Measurements from ENCODE around the gene CDK3.
A peak's percentile ranks its signal among the peaks of the same experiment; 100 is the strongest.
"Not testable (repeated sequence)": the region's sequence is repeated elsewhere in the genome, so short reads cannot be mapped to it uniquely, and the experiment has no call there.

Gene CDK3

DNA sequence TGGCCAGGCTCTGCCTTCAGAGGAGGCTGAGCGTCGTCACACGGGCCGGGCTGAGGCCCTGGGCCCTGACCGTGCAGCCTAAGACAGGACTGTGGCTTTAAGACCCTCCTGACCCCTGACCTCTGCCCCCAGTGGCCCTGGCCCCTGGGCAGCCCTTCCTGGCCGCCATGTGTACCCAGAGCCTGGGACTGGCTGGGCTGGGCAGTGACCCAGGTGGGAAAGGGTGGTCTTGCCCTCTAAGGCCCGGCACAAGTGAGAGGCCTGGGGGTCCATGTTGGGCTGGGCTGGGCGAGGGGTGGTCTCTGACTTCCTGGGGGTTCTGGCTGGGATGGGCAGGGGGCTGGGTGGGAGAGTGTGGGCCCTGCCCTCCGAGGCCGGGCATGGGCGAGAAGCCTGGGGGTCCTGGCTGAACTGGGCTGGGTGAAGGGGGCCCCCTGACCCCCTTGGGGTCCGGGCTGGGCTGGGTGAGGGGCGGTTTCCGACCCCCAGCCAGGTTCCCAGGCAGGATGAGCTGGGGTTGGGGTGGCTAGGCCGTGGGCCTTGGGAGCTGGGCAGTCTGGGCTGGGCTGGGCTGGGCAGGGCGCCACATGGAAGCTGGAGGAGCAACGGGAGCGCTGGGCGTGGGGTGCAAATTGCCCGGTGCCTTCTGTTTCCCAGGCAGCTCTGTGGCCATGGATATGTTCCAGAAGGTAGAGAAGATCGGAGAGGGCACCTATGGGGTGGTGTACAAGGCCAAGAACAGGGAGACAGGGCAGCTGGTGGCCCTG lies at the start of gene CDK3:
Gene CDK3, plus strand, starts transcription at position 101 of the 767 bp plus-strand sequence. Its CDS starts 571 bp downstream, at position 672.
- no peak for DNase-seq

DNA sequence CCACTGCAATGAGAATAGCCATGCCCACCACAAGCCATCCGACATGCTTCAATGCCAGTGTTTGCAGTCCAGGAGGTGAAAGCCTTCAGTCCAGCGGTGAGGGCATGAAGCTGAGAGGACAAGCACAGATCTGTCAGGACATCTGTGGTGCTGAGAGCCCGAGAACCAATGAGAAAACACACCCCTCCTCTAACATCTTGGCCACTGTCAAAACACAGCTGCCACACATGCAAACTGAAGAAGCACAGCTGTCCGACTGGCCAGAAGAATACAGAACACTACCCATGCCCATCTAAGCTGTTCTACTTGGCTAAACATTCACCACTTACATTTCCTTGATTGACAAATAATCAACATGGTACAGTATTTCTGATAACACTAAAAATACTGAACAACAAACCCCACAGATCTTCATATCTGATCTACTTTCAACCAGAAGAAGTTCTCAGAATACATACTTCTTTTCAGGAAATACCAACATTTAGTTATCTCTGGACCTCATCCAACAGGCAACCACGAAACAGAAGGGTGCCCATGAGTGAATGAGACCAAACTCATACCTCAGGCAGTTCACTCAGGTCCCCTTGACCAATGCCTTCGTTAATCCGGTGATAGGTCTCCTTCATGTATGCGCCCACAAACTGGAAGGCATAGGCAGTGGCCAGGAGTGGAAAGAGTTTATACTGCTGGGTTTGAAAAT lies 49.6 kb upstream of the CDK3 start:
- no peak for DNase-seq

DNA sequence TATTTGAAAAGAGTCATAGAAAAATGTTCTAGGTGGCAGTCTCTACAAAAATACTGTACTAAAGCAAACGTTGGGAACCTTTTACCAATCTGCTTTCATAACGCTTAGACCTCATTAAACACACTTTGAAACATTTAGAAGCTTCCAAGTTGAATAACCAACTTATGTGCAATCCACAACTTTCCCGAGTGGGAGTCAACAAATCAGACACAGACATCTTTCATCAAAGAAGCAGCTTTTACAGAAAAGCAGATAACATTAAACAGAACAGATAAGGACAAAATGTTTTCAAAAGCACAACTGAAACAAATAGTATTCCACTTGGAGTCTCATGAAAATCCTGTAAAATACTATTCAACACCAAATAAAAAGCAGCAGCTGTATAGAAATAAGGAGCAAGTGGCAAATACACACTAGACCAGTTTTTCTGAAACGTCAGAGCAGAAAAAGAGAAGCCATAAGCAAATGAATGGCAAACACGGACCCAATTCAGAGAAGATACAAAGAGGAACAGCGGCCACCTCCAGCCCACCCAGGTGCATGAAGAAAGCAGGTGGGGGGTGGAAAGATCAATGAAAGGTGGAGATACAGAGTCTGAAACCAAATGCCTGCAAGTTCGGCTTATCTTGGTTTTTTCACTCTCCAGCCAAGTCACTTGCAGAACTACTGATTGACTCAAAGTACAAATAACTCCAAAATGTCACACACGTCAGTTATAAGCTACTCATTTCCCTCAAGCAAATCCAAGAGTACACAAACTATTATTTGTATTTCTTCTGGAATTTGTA lies 41.4 kb upstream of the CDK3 start:
- DNase-seq = no peak

DNA sequence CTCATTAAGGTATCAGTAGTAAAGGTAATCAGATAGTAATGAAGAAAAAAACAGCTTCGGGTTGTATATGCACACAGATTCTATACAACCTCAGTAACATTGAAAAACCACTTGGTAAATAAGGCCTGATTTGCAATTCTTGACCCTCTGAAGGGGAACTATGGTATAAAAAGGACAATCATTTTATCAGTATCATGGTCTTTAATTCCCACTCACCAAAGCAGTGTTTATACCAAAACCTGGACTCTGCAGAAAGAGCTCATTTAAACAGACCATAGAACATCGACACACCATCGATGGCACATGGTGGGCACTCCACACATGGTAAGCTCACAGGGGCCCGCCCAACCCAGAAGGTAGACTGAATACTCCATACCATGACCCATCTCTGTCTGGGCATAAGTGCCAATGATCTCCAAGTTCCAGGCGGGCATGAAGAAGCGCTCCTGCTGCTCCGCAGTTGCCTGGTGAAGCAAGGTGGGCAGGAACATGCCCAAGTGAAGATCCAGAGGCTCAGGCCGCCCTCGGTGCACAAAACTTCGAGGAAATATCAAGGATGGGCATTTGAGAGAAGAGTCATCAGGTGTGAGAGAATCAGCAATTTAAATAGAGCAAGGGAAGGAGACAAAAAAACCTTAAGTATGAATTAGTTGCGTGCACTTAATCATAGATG lies 40.7 kb upstream of the CDK3 start:
- no peak for DNase-seq

DNA sequence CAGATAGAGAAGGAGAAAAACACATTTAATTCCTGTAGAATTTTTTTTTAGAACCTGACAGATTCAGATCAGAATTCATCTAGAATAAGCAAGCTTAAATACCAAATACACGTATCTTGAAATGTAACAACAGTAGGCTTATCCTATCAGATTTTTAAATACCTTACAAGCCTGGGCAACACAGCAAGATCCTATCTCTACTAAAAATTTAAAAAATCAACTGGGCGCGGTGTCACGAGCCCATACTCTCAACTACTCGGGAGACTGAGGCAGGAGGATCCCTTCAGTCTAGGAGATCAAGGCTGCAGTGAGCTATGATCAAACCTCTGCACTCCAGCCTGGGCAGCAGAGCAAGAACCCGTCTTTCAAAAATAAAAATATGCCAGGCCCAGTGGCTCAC lies 35.2 kb upstream of the CDK3 start:
- DNase-seq = no peak

DNA sequence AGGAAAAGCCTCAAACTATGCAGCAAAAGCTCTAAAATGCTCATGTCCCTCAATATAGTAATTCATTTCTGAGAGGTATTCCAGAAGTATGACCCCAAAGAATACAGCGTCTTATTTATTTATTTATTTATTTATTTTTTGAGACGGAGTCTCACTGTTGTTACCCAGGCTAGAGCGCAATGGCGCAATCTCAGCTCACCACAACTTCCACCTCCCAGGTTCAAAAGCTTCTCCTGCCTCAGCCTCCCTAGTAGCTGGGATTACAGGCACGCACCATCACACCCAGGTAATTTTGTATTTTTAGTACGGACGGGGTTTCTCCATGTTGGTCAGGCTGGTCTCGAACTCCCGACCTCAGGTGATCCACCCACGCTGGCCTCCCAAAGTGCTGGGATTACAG lies 31.6 kb upstream of the CDK3 start:
- DNase-seq = not testable (repeated sequence)

DNA sequence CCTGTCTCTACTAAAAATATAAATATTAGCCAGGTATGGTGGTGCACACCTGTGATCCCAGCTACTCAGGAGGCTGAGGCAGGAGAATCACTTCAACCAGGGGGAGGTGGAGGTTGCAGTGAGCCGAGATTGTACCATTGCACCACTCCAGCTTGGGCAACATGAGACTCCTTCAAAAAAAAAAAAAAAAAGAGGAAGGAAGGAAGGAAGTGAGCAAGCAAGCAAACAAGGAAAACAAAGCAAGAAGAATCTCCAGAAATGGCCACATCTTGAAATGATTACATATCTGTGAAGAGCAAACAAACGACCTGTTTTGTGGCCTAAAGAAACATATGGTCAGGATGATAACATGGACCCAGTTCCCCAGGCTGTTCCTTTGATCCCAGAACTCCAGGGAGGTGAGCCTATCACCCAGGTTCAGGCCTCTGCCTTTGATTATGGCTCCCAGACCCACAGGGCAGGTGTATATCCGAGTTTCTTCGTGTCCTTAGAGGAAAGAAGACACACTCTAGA lies 30.6 kb upstream of the CDK3 start:
- no peak for DNase-seq

DNA sequence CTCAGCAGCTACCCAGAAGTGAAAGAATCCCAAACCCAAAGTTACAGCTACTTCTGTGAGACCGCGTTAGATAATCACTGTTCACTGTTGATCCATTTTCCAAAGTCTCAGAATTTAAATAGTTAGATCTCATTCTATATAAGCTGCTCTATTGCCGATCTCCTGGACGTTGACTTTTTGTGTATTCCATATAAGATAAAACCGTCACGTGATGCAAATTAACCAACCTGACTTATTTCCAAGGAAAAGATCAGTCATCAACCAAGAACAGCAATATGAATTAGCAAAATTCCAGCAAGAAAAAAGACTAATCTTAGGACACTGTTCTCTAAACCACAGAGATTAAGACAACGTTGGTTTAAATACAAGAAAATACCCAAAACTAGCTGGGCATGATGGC lies 30.0 kb upstream of the CDK3 start:
- DNase-seq = no peak

DNA sequence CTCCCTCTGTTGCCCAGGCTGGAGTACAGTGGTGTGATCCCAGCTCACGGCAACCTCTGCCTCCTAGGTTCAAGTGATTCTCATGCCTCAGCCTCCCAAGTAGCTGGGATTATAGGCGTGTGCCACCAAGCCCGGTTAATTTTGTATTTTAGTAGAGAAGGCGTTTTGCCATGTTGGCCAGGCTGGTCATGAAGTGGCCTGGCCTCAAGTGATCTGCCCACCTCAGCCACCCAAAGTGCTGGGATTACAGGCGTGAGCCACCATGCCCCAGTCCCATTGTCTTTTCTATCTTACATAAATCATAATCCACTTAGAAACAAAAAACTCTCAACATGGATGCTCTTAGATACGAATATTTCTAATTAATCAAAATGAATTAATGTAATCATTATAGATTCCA lies 25.5 kb upstream of the CDK3 start:
- not testable (repeated sequence) for DNase-seq

DNA sequence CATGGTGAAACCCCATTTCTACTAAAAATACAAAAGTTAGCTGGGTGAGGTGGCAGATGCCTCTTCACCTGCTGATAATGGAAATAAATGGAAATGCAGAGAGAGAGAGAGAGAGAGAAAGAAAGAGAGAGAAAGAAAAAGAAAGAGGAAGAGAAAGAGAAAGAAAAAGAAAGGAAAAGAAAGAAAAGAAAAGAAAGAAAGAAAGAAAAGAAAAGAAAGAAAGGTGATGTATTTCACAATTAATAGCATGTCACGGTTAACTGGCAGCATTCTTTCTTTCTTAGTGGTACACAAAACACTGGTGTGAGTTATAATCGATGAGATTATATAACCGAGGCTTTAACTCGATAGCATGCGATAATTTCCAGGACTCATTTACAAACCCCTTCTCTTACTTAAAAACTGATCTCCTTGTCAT lies 24.9 kb upstream of the CDK3 start:
- DNase-seq = no peak

DNA sequence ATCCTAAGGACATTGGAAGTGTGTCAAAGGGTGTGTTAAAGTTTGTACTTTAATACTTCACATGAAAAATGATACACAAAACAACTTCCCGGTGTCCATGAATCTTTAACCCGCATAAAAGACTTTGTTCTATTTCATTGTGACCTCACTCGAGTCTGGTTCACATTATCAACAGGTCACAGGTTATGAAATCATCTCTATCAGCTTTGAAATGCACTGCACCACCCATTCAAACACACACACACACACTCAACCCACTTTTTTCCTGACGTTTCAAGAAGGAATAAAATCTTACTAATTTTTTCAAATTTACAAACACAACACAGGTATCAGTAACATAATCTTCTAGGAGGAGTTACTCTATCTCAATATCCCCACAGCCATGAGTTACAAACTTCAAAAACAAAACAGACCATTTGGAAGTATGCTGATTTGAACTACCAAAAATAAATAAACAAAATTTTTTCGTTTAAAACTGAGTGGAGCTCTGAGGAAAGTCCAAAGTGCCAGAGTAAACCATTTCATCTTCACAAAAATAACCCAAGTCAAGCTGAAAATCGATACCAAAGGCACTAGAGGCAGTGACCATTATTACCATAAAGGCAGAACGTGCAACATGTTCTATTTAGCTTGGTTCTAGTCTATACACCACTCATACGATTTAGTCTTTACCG lies 24.3 kb upstream of the CDK3 start:
- DNase-seq = no peak

DNA sequence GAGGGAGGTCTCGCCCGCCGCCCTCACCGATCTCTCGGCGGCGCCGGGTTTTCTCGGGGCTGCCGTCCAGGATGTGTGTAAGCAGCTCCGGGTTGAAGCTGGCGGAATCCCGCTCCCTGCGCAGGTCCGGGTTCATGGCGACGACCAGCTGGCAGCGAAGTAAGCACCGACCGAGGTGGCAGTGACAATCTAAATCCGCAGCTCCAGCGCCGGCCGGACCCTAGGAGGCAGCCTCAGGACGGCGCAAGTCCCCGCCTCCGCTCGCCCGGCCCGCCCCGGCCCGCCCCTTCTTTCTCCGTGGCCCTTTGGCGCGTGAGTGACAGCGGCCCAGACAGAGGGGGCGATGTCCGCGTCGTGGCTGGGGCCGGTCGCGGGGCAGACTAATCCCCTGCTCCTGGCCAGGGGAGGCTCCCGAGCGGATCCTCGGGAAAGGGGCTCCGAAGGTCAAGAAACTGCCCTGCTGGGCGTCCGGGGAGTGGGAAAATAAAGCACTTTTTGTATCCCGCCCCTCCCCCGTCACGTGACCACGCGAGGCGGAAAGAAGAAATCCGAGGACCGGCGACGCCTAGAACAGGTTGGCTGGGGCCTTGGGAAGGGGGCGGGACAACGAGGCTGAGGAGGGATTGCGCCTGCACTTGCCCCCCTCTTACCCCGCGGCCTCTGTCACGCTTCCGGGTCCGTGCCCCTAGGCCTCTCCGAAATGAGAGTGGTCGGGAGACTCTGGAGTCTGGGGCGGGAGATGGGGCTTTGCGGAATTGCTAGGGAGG lies 21.5 kb upstream of the CDK3 start, which contains the start of the genes ACOX1 and TEN1:
Gene ACOX1, minus strand, starts transcription at position 229 of the 767 bp plus-strand sequence. Its CDS starts 93 bp downstream, at position 136.
Gene TEN1, plus strand, starts transcription at position 303 of the 767 bp plus-strand sequence. CDS start 6,953 bp downstream, outside the sequence.
- DNase-seq = peak; percentile 97

DNA sequence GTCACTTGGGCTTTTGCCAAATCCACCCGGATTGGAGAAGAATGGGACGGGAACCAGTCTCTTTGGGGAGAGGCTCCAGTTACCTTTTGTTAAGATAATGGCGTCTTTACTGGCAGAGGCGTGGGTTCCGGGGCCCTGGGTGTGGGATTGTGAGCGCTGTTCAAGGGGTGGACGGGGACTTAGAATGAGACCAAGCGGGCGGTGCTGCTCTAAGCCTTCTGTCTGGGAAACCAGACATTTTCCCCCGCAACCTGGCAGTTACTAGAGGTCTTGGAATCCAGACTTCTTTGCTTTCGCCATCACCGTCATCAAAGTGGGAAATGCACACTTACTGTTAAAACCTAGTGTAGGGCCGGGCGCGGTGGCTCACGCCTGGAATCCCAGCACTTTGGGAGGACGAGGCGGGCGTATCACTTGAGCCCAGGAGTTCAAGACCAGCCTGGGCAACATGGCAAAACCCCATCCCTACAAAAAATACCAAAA lies 20.9 kb upstream of the CDK3 start:
- DNase-seq = no peak

DNA sequence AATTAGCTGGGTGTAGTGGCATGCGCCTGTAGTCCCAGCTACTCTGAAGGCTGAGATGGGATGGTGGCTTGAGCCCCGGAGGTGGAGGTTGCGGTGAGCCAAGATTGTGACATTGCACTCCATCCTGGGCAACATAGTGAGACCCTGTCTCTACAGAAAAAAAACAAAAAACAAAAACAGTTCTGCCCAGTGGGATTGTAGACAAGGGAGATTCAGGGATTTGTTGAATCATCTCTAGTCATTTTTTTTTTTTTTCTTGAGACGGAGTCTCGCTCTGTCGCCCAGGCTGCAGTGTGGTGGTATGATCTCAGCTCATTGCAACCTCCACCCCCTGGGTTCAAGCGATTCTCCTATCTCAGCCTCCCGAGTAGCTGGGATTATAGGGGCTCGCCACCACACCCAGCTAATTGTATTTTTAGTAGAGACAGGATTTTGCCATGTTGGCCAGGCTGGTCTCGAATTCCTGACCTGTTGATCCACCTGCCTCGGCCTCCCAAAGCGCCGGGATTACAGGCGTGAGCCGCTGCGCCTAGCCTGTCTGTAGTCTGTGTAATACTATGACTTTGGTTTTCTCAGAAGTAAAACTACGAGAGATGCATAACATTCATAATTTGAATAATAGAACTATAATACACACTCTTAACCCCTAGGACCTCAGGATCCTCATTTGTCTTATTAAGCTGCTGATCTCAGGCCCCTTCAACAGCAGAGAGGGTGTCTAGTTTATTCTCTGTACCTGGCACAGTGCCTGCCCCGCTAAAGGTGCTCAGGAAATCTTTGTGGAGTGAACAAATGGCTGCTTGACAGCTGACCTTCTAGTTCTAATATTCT lies 20.3 kb upstream of the CDK3 start:
- DNase-seq = no peak

DNA sequence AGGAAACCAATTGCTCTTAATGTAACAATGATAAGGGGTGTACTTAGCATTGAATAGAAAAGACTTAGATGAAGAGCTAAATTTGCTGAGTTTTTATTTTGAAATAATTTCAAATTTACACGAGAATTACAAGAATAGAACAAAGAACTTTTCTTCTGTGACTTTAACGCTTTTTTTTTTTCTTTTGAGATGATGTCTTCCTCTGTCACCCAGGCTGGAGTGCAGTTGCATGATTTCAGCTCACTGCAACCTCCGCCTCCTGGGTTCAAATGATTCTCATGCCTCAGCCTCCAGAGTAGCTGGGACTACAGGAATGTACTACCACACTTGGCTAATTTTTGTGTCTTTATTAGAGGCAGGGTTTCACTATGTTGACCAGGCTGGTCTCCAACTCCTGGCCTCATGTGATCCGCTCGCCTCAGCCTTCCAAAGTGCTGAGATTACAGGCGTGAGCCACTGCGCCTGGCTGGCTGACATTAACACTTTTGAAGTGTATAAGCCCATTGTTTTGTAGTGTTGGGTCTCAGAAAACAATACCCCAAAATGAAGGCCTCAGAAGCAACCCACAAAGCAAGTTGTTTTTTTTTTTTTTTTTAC lies 19.5 kb upstream of the CDK3 start:
- no peak for DNase-seq

DNA sequence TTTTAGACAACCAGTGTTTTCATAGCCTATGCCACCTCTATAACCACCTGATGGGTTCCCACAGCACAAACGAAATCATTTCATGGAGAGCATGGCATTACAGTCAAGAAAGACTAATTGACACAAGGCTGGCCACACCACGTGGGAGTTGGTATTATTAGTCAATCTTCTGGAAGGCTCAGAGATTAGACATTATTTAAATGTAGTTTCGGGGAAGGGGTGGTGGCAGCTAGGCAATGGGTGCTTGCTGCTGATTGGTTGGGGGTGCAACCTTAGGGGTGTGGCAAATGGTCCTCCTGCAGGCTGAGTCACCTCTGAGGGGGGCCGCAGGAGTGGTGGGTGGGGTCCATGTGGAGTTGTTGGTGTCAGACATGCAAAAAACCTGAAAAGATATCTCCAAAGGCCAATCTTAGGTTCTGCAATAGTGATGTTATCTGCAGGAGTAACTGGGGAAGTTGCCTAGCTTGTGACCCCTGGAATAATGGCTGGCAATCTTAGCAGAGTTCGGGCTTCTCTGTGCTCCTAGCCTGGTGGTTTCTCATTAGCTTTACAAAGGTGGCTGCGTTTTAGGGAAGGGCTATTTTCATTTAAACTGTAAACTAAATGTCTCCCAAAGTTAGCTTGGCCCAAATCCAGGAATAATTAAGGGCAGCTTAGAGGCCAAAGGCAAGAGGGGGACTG lies 17.0 kb upstream of the CDK3 start:
- no peak for DNase-seq

DNA sequence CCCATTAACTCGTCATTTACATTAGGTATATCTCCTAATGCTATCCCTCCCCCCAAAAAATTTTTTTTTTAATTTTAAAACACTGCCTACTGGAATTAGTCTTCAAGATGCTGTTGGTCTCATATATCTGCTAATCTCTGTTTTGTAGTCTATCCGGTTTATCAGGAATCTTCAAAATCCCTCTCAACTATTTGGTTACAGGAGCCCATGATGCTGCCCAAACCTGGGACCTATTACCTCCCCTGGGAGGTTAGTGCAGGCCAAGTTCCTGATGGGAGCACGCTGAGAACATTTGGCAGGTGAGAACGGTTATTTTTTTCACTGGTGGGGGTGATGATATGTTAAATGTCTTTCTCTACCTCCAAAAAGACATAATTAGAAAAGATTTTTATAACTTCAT lies 14.7 kb upstream of the CDK3 start:
- no peak for DNase-seq

DNA sequence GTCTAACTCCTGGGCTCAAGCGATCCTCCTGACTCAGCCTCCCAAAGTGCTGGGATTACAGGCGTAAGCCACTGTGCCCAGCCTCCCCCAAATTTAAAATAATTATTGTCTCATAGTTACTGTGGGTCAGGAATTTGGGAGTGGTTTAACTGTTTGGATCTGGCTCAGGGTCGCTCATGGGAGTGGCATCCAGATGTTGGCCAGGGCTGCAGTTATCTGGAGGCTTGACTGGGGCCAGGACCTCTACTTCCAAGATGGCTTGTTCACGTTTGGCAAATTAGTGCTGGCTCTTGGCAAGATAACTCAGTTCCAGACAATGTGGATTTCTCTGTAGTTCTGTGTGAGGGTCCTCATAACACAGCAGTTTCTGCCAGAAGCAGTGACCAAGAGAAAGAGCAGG lies 13.6 kb upstream of the CDK3 start:
- no peak for DNase-seq

DNA sequence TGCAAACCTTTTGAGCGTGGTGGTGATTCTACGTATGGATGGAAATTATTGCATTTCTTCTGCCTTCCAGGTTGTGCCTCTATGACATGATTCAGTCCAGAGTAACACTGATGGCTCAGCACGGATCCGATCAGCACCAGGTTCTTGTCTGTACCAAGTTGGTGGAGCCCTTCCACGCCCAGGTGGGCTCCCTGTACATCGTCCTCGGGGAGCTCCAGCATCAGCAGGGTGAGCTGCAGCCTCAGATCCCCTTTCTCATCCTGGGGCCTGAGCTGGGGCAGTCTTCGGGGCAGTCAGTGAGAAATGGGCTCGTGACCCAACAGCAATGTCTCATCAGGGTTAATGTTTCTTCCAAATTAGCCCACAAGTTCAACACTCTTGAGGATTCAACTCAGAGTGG lies 9.3 kb upstream of the CDK3 start:
- no peak for DNase-seq
